HepG2 (cell line): ENCODE results near the gene DNAJB12. TPM values are rescaled to one million over a fixed set of nuclear protein-coding genes. Genes with fewer than 3 reads are reported as not detected.

Experiments
- CEBPG ChIP-seq: IDR thresholded peaks from 2 replicates; pipeline ENCODE4 v1.6.1; 2016
- HNF4A ChIP-seq: sonication (generic); formaldehyde crosslinking; IDR thresholded peaks from 2 replicates; pipeline ENCODE4 v1.4.0; 2020; ENCODE audit warnings: missing genetic modification reagents
- KDM1A ChIP-seq: IDR thresholded peaks from 2 replicates; pipeline ENCODE4 v1.6.1; 2016; ENCODE audit warnings: missing compliant biosample characterization
- NCOR1 ChIP-seq: fragments of 200-600 bp; sonication (generic); IDR thresholded peaks from 2 replicates; pipeline ENCODE4 v1.7.0; 2017; ENCODE audit warnings: antibody characterized with exemption, low read length, borderline replicate concordance
- NFYB ChIP-seq: sonication (generic); formaldehyde crosslinking; IDR thresholded peaks from 2 replicates; pipeline ENCODE4 v1.4.0; 2020; ENCODE audit warnings: missing genetic modification reagents
- PHF21A ChIP-seq: sonication (generic); formaldehyde crosslinking; IDR thresholded peaks from 2 replicates; pipeline ENCODE4 v1.5.0; 2020; ENCODE audit warnings: mild to moderate bottlenecking, missing genetic modification reagents
- POLR2AphosphoS2 ChIP-seq: IDR thresholded peaks from 2 replicates; pipeline ENCODE4 v1.6.1; 2011; ENCODE audit warnings: low read depth, low read length, improper control_type of control experiment
- ZNF382 ChIP-seq: sonication (generic); formaldehyde crosslinking; IDR thresholded peaks from 2 replicates; pipeline ENCODE4 v1.5.0; 2020; ENCODE audit warnings: missing genetic modification reagents, mild to moderate bottlenecking, borderline replicate concordance
- ZNF572 ChIP-seq: sonication (generic); formaldehyde crosslinking; IDR thresholded peaks from 2 replicates; pipeline ENCODE4 v1.5.1; 2020; ENCODE audit warnings: mild to moderate bottlenecking, missing genetic modification reagents
- ZNF629 ChIP-seq: sonication (generic); formaldehyde crosslinking; conservative IDR thresholded peaks from 2 replicates; pipeline ENCODE4 v1.5.0; 2020; ENCODE audit warnings: missing genetic modification reagents
- ZNF687 ChIP-seq: sonication (generic); formaldehyde crosslinking; IDR thresholded peaks from 2 replicates; pipeline ENCODE4 v1.5.1; 2020; ENCODE audit warnings: mild to moderate bottlenecking, missing genetic modification reagents, moderate library complexity
- ZNF841 ChIP-seq: sonication (generic); formaldehyde crosslinking; IDR thresholded peaks from 2 replicates; pipeline ENCODE4 v1.8.1; 2023; ENCODE audit warnings: missing genetic modification reagents, borderline replicate concordance
- polyA plus RNA-seq, 8 experiments: library from polyadenylated mRNA; depleted of rRNA in 3 of 8; stranded (reverse) in 7 of 8; unstranded in 1 of 8; fragments of >200 nt; fragmentation: Illumina TruSeq in 4 of 8; extraction: Trizol in 4 of 8; gene quantifications; 2 replicates each; pipeline versions ENCODE4 v1.2.1 to v1.2.3, GENCODE V29; 2011 to 2016; ENCODE audit warnings: low read depth in 4 of 8, missing spikeins in 1 of 8, mixed read lengths in 1 of 8; ENCODE audit not compliant: insufficient read depth in 1 of 8
- total RNA-seq, 5 experiments: library from RNA; depleted of rRNA; stranded (reverse); fragments of >200 nt; fragmentation: Illumina TruSeq; extraction: Trizol; gene quantifications; 2 replicates each; pipeline ENCODE4 v1.2.3, GENCODE V29; 2016; ENCODE audit warnings: low read depth in 1 of 5

DNAJB12 gene
- total and polyA plus RNA-seq, 2 of the 13 experiments (the other 11 are each of a cell fraction or from before 2014, with no cell fraction given) = 10.8 to 18.2 TPM

DNA sequence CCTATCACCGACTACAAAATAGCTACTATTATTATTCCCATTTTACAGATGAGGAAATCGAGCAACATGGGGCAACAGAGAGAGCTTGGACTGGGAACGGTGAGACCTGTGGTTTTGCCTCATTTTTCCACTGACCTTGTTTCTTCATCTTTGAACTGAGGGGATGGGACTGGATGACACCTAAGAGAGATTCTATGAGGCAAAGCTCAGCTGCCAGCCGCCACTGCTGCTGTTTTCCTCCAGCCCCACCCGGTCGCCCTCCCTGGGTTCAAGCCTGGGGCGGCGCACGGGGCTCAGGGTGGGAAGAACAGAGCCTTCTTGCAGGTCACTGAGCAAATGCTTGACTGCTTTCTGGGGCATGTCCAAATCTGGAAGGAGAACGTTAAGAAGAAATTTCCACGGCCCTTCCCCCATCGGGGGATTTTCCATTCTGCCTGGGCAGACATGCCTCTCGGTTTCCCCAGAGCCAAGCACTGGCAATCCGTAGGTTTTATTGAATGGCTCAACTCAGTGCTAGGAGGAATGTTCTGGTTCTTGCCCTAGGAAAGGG lies 68.7 kb downstream of the DNAJB12 start (continued):
- peak; percentile 22; the same call in 1 of the 2 replicates for TF ChIP-seq ZNF687 (CRISPR knock-in tag)
- 0 out of 2 replicates have a peak, but pooled peaks have one; percentile 74 for TF ChIP-seq ZNF572 (CRISPR knock-in tag)
- TF ChIP-seq POLR2AphosphoS2 = no peak
- 0 out of 2 replicates have a peak, but pooled peaks have one; percentile 30 for TF ChIP-seq NCOR1
- no peak for TF ChIP-seq NFYB (CRISPR knock-in tag)
- TF ChIP-seq ZNF382 = peak; percentile 97
- TF ChIP-seq ZNF629 (CRISPR knock-in tag) = peak; percentile 95
- peak; percentile 40 for TF ChIP-seq HNF4A (CRISPR knock-in tag)
- 0 out of 2 replicates have a peak, but pooled peaks have one; percentile 21 for TF ChIP-seq CEBPG (CRISPR knock-in tag)
- TF ChIP-seq PHF21A (CRISPR knock-in tag) = no peak
- TF ChIP-seq KDM1A (CRISPR knock-in tag) = peak; percentile 42; the same call in 1 of the 2 replicates
- TF ChIP-seq ZNF841 = no peak
- TF ChIP-seq, all 625 proteins: peak for 11
